OCI-LY7 (cell line): ENCODE results near the gene AKT2. TPM values are rescaled to one million over a fixed set of nuclear protein-coding genes. Genes with fewer than 3 reads are reported as not detected.

ENCODE experiments used
- BruUV-seq: library from RNA; stranded (reverse); fragments of 400-500 nt; replicated peaks from 2 replicates; lab custom pipeline; 2021; lab: Mats Ljungman, UMichigan
- CTCF ChIA-PET: fragments of 300-600 bp; sonication (Branson Sonifier 250); formaldehyde crosslinking; loops from one replicate; lab custom pipeline; 2022; ENCODE audit warnings: antibody characterized with exemption; ENCODE audit not compliant: unreplicated experiment; lab: Charles Lee
- POLR2A ChIA-PET: fragments of 300-600 bp; sonication (Branson Sonifier 250); formaldehyde crosslinking; loops from one replicate; lab custom pipeline; 2022; ENCODE audit warnings: antibody characterized with exemption; lab: Charles Lee
- DNase-seq: peaks from one replicate; pipeline ENCODE4 v3.0.0-alpha.2; 2015; ENCODE audit warnings: low spot score
- H2AFZ ChIP-seq: fragments of 200-600 bp; sonication (generic), shearing (Covaris generic); 2 replicates; pipeline ENCODE4 v1.6.1; 2014; ENCODE audit warnings: mild to moderate bottlenecking, antibody characterized with exemption, low read length, moderate library complexity
- H3K27ac ChIP-seq: fragments of 200-600 bp; sonication (generic); 2 replicates; pipeline ENCODE4 v1.5.1; 2014; ENCODE audit warnings: mixed run types, low read depth, mild to moderate bottlenecking, moderate library complexity, low read length, inconsistent platforms; ENCODE audit not compliant: poor library complexity, severe bottlenecking
- H3K36me3 ChIP-seq: fragments of 200-600 bp; sonication (generic); 2 replicates; pipeline ENCODE4 v1.6.1; 2014; ENCODE audit warnings: mild to moderate bottlenecking, antibody characterized with exemption, low read length, moderate library complexity, mixed read lengths; ENCODE audit not compliant: insufficient read depth
- H3K4me1 ChIP-seq: fragments of 200-600 bp; sonication (generic); 2 replicates; pipeline ENCODE4 v1.5.1; 2014; ENCODE audit warnings: mild to moderate bottlenecking, low read length; ENCODE audit not compliant: insufficient read depth, poor library complexity, severe bottlenecking
- H3K4me2 ChIP-seq: fragments of 200-600 bp; sonication (generic); 2 replicates; pipeline ENCODE4 v1.6.1; 2014; ENCODE audit warnings: mild to moderate bottlenecking, low read length
- H3K4me3 ChIP-seq: fragments of 200-600 bp; sonication (generic); 2 replicates; pipeline ENCODE4 v1.5.1; 2014; ENCODE audit warnings: mild to moderate bottlenecking, low read depth, low read length; ENCODE audit not compliant: poor library complexity, severe bottlenecking
- H3K79me2 ChIP-seq: fragments of 200-600 bp; sonication (generic); 2 replicates; pipeline ENCODE4 v1.6.1; 2016; ENCODE audit warnings: low read depth, mild to moderate bottlenecking, low read length, moderate library complexity, mixed read lengths; ENCODE audit not compliant: insufficient read depth
- H3K9me2 ChIP-seq: fragments of 200-600 bp; sonication (generic); 2 replicates; pipeline ENCODE4 v1.6.1; 2016; ENCODE audit warnings: mild to moderate bottlenecking, low read length, mixed read lengths; ENCODE audit not compliant: insufficient read depth
- H3K9me3 ChIP-seq: fragments of 200-600 bp; sonication (generic); 2 replicates; pipeline ENCODE4 v1.6.1; 2014; ENCODE audit warnings: mild to moderate bottlenecking, mixed run types, low read length, mixed read lengths
- H4K20me1 ChIP-seq: fragments of 200-600 bp; sonication (generic); 2 replicates; pipeline ENCODE4 v1.6.1; 2014; ENCODE audit warnings: mild to moderate bottlenecking, antibody characterized with exemption, low read length, moderate library complexity, mixed read lengths; ENCODE audit not compliant: insufficient read depth
- CTCF ChIP-seq: fragments of 200-600 bp; sonication (generic); conservative IDR thresholded peaks from 2 replicates; pipeline ENCODE4 v1.5.1; 2014; ENCODE audit warnings: mild to moderate bottlenecking, antibody characterized with exemption, low read length, moderate library complexity, mixed read lengths
- EZH2phosphoT487 ChIP-seq: fragments of 200-600 bp; sonication (generic); IDR thresholded peaks from 2 replicates; pipeline ENCODE4 v1.6.1; 2018; ENCODE audit warnings: low read depth, borderline replicate concordance, mild to moderate bottlenecking, mixed run types, antibody characterized with exemption, low read length, moderate library complexity, mixed read lengths
- intact Hi-C: fragments of 100-400 bp; cut with micrococcal nuclease; formaldehyde crosslinking; loops from one replicate; pipeline ENCODE4 v1.10.0; 2022; ENCODE audit not compliant: unreplicated experiment
- total RNA-seq, 2 experiments: library from RNA; depleted of rRNA in 1 of 2; stranded (reverse); fragments of >200 nt in 1 of 2; shearing (Covaris generic) in 1 of 2; gene quantifications; 2 replicates each; pipeline ENCODE4 v1.2.3, GENCODE V29; 2014 to 2022

AKT2 gene
- total RNA-seq, 2 experiments from 2014 or later = 116 to 197 TPM

DNA sequence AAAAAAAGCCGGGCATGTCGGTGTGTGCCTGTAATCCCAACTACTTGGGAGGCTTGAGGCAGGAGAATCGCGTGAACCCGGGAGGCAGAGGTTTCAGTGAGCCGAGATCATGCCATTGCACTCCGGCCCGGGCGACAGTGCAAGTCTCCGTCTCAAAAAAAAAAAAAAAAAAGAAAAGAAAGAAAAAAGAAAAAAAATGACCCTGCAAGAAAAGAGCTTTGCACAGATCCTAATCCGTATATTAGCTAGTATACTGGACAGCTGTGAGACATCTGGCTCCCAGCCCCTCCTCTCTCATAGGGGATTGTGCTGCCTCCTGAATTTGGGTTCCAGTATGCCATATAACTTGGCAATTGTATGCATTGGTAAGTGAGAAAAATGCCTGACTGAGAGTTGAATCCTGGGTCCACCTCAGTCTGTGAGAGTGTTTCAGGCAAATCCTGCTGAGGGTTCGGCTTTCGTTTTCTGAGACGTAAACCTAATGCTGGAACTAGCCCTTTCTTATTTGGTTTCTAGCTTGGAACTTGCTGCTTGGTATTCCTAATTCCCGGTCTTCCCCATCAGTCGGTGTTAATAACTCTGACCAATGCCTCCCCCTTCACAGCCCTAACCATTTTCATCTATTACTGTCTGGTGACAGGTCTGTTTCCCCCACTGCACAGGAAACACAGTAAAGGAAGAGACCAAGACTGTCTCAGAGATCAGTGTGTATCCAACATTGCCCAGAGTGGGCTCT is 1.3 kb upstream of the AKT2 start:
- DNase-seq = peak; percentile 39
- H3K4me1 ChIP-seq = peaks cover 46% of the 10 kb centered on the region
- H3K9me2 ChIP-seq = no peaks in the 10 kb centered on the region
- H3K4me3 ChIP-seq = peak overlapping the region; percentile 67
- TF ChIP-seq CTCF (no peak), EZH2phosphoT487 (no peak)
- H4K20me1 ChIP-seq = no peaks in the 10 kb centered on the region
- H3K9me3 ChIP-seq = no peaks in the 10 kb centered on the region
- ChIA-PET POLR2A (interaction anchor here (0.5 to 2.0 kb wide), 9 partner anchors 26 to 507 kb away, joined by 3 to 5 read pairs (median 3); no protein-coding TSS in a partner anchor), CTCF (interaction anchor here (0.5 kb wide), 2 partner anchors 70 to 491 kb away, joined by 3 to 12 read pairs; no protein-coding TSS in a partner anchor)
- H3K79me2 ChIP-seq = peaks cover 33% of the 10 kb centered on the region
- no TSS peak for BruUV-seq
- peak overlapping the region; percentile 72; the same call in 1 of the 2 replicates for H2AFZ ChIP-seq
- intact Hi-C loops = loop anchor here (5.0 to 10.0 kb wide), 4 partner anchors 61 to 318 kb away; partner anchors contain the start of genes C19orf47, LTBP4, PLD3 and SERTAD1
- H3K36me3 ChIP-seq = no peaks in the 10 kb centered on the region
- H3K4me2 ChIP-seq = peak overlapping the region; percentile 93
- H3K27ac ChIP-seq = peak overlapping the region; percentile 94

- TF ChIP-seq CTCF (no peak), EZH2phosphoT487 (no peak)
- ChIA-PET CTCF (interaction anchor here (0.5 to 0.6 kb wide), 2 partner anchors 11 to 491 kb away, joined by 9 to 12 read pairs; no protein-coding TSS in a partner anchor), POLR2A (interaction anchor here (0.5 to 2.0 kb wide), 5 partner anchors 20 to 440 kb away, joined by 3 to 5 read pairs (median 4); no protein-coding TSS in a partner anchor)
- no peaks in the 10 kb centered on the region for H4K20me1 ChIP-seq
- H3K79me2 ChIP-seq = peaks cover 41% of the 10 kb centered on the region
- H3K36me3 ChIP-seq = no peaks in the 10 kb centered on the region
- H3K9me3 ChIP-seq = no peaks in the 10 kb centered on the region
- TSS peak; percentile 90 for BruUV-seq
- DNase-seq = peak; percentile 100
- H3K4me1 ChIP-seq = peaks cover 54% of the 10 kb centered on the region
- H3K27ac ChIP-seq = peak overlapping the region; percentile 94
- peak overlapping the region; percentile 47 for H2AFZ ChIP-seq
- H3K4me2 ChIP-seq = peak overlapping the region; percentile 93
- no peaks in the 10 kb centered on the region for H3K9me2 ChIP-seq
- intact Hi-C loops = loop anchor here (5.0 to 10.0 kb wide), 4 partner anchors 62 to 319 kb away; partner anchors contain the start of genes C19orf47, LTBP4, PLD3 and SERTAD1
- peak overlapping the region; percentile 85 for H3K4me3 ChIP-seq
Measured at GRCh38 chr19:40285353-40286234, 449 bp upstream of the AKT2 start.
